ENCODE data around the gene CSE1L. TPM values are rescaled to one million over a fixed set of nuclear protein-coding genes. Genes with fewer than 3 reads are reported as not detected.

CSE1L gene
- total RNA-seq, 1 donor from 2014 or later: 64.1 TPM

DNA sequence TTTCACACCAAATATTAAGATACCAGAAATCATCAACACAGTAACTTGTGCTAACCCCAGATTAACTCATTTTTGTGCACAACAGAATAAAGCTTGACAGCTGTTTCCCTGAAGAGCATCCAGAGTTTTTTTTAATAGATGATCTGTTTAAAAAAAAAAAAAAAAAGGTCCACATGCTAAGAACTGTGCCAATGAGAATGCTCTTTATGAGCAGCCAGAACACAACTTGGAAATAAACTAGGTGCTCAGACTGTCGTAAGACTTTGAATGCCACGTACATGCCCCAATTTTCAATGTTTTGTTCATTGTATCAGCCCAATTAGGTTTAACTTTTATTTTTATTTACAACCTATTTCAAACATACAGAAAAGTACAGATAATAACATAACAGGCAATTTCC, 94.7 kb downstream of the CSE1L start:
- H3K9ac ChIP-seq (ENCODE audit: low read length): no peak overlapping the region
- H3K79me2 ChIP-seq (ENCODE audit: insufficient read depth, low read length): peaks cover 39% of the 10 kb centered on the region
- no peaks in the 10 kb centered on the region for H3K9me3 ChIP-seq (ENCODE audit: insufficient read depth, low read depth, low read length)
- Mint-ChIP-seq H3K4me1 (ENCODE audit: low read depth, unreplicated experiment) (no peaks in the 10 kb centered on the region), H3K27me3 (ENCODE audit: low read depth, unreplicated experiment) (no peaks in the 10 kb centered on the region), H3K36me3 (ENCODE audit: low read depth, unreplicated experiment) (peaks cover 10% of the 10 kb centered on the region), H3K9me3 (ENCODE audit: unreplicated experiment) (no peaks in the 10 kb centered on the region), H3K4me3 (ENCODE audit: unreplicated experiment) (no peak overlapping the region), H3K27ac (ENCODE audit: unreplicated experiment) (no peak overlapping the region)
- H2AFZ ChIP-seq (ENCODE audit: low read depth, low read length): no peak overlapping the region
- no peaks in the 10 kb centered on the region for H3K36me3 ChIP-seq (ENCODE audit: insufficient read depth, low read length)
- no peak for DNase-seq (ENCODE audit: low read depth)
- no peaks in the 10 kb centered on the region for H3K4me1 ChIP-seq (ENCODE audit: insufficient read depth, low read length)
- TF ChIP-seq, protein P1, sequence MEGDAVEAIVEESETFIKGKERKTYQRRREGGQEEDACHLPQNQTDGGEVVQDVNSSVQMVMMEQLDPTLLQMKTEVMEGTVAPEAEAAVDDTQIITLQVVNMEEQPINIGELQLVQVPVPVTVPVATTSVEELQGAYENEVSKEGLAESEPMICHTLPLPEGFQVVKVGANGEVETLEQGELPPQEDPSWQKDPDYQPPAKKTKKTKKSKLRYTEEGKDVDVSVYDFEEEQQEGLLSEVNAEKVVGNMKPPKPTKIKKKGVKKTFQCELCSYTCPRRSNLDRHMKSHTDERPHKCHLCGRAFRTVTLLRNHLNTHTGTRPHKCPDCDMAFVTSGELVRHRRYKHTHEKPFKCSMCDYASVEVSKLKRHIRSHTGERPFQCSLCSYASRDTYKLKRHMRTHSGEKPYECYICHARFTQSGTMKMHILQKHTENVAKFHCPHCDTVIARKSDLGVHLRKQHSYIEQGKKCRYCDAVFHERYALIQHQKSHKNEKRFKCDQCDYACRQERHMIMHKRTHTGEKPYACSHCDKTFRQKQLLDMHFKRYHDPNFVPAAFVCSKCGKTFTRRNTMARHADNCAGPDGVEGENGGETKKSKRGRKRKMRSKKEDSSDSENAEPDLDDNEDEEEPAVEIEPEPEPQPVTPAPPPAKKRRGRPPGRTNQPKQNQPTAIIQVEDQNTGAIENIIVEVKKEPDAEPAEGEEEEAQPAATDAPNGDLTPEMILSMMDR (IDR thresholded peaks at IDR 0.05; ENCODE audit: insufficient read depth, low read depth, low read length): no peak
- no peak for TF ChIP-seq EZH2 (IDR thresholded peaks at IDR 0.05; ENCODE audit: insufficient read depth, low read length)
- no peak overlapping the region for H3K4me2 ChIP-seq (ENCODE audit: low read length)
- no peaks in the 10 kb centered on the region for H3K27me3 ChIP-seq (ENCODE audit: insufficient read depth, low read length)
- no peak overlapping the region for H3K4me3 ChIP-seq (ENCODE audit: insufficient read depth, low read depth, low read length)
- FAIRE-seq: no peak
- no peak overlapping the region for H3K27ac ChIP-seq (ENCODE audit: low read depth, low read length)
- H4K20me1 ChIP-seq (ENCODE audit: insufficient read depth, low read length): peaks cover 29% of the 10 kb centered on the region

Other genes starting within 250 kb of the CSE1L start
- 2.0 and 3.5 TPM in 2 replicates for gene PREX1, start 218.3 kb upstream of the CSE1L start, total RNA-seq
- gene ARFGEF2, start 124.6 kb upstream of the CSE1L start, total RNA-seq: 23.8 and 28.2 TPM in 2 replicates
- gene STAU1, start 142.0 kb downstream of the CSE1L start, total RNA-seq: 93.2 and 98.0 TPM in 2 replicates
- gene DDX27, start 173.1 kb downstream of the CSE1L start, total RNA-seq: 34.6 and 38.3 TPM in 2 replicates
- 77.0 and 77.4 TPM in 2 replicates for gene ZNFX1, start 231.7 kb downstream of the CSE1L start, total RNA-seq

Data from astrocyte (in vitro differentiated cells and primary cell).